SJSA1 (cell line): Measurements from ENCODE around the gene RBPJL. TPM values are rescaled to one million over a fixed set of nuclear protein-coding genes. Genes with fewer than 3 reads are reported as not detected.
A peak's percentile ranks its signal among the peaks of the same experiment; 100 is the strongest.

Experiments used
- DNase-seq, 2 experiments: peaks; one replicate each; pipeline ENCODE4 v3.0.0-alpha.2; 2015 to 2020; ENCODE audit warnings: low spot score in 2 of 2, low read depth in 1 of 2
- H3K27ac ChIP-seq: fragments of 250-450 bp; sonication (Bioruptor Pico); 2 replicates; pipeline ENCODE4 v1.5.1; 2020; ENCODE audit warnings: mild to moderate bottlenecking, moderate library complexity
- H3K27me3 ChIP-seq: fragments of 250-450 bp; sonication (Bioruptor Pico); replicated peaks from 2 replicates; pipeline ENCODE4 v1.5.1; 2020; ENCODE audit warnings: mild to moderate bottlenecking, moderate library complexity
- H3K36me3 ChIP-seq: fragments of 250-450 bp; sonication (Bioruptor Pico); 2 replicates; pipeline ENCODE4 v1.5.1; 2020; ENCODE audit warnings: mild to moderate bottlenecking
- H3K4me1 ChIP-seq: fragments of 250-450 bp; sonication (Bioruptor Pico); replicated peaks from 2 replicates; pipeline ENCODE4 v1.6.1; 2021; ENCODE audit warnings: mild to moderate bottlenecking
- H3K4me3 ChIP-seq: fragments of 250-450 bp; sonication (Bioruptor Pico); 2 replicates; pipeline ENCODE4 v1.5.1; 2020; ENCODE audit warnings: mild to moderate bottlenecking
- H3K9me3 ChIP-seq: fragments of 250-450 bp; sonication (Bioruptor Pico); replicated peaks from 2 replicates; pipeline ENCODE4 v1.5.1; 2020; ENCODE audit warnings: mild to moderate bottlenecking
- total RNA-seq: library from RNA; depleted of rRNA; stranded (reverse); fragments of >200 nt; shearing (Covaris generic); gene quantifications from 2 replicates; pipeline ENCODE4 v1.2.3, GENCODE V29; 2014

The RBPJL gene
- total RNA-seq, 1 experiment from 2014 or later, result not detected

DNA sequence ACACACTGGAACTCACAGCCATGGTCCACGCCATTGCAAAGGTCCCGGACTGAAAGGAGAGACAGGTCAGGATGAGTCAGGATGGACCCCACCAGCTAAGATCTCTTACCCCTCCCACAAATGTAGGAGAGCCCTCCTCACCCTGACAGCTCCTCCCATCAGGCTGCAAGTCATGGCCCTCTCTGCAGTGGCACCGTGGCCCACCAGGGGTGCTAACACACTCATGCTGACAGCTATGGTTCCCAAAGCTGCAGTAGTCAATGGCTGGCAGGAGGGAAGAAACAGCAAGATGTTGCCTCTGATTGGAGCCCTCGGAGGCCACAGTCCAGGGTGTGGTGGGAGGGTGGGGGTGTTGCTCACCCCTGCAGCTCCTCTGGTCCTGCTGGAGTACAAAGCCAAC, 5.7 kb upstream of the RBPJL start:
- H3K9me3 ChIP-seq, result no peaks in the 10 kb centered on the region
- H3K4me3 ChIP-seq, result no peak overlapping the region
- H3K36me3 ChIP-seq, result no peaks in the 10 kb centered on the region
- no peaks in the 10 kb centered on the region for H3K27me3 ChIP-seq
- peaks cover 3% of the 10 kb centered on the region; the same call in 1 of the 2 replicates for H3K4me1 ChIP-seq
- H3K27ac ChIP-seq, result no peak overlapping the region
- peak; percentile 21 to 63 for DNase-seq

DNA sequence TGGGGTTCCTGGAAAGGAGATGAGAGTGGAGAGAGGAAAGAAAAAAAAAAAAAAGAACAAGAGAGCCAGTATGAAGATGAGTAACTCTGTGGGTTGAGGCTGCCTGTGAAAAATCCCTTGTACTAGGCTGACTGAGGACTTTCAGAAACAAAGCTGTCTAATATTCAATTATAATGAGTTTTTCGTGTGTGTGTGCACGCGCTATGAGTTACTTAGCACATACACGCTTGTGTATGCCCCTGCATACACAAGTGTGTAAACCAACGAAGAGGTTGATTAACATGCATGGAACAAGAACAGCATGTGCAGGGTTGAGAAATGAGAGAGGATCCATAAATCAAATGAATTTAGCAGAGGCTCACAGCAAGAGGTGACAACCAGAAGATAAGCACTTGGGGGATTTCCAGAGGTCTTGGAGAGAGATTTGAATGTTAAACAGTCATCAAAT, 4.8 kb upstream of the RBPJL start:
- Histone ChIP-seq H3K4me1 (peaks cover 3% of the 10 kb centered on the region; the same call in 1 of the 2 replicates), H3K9me3 (no peaks in the 10 kb centered on the region), H3K27me3 (no peaks in the 10 kb centered on the region), H3K36me3 (no peaks in the 10 kb centered on the region), H3K4me3 (no peak overlapping the region), H3K27ac (no peak overlapping the region)
- no peak for DNase-seq

DNA sequence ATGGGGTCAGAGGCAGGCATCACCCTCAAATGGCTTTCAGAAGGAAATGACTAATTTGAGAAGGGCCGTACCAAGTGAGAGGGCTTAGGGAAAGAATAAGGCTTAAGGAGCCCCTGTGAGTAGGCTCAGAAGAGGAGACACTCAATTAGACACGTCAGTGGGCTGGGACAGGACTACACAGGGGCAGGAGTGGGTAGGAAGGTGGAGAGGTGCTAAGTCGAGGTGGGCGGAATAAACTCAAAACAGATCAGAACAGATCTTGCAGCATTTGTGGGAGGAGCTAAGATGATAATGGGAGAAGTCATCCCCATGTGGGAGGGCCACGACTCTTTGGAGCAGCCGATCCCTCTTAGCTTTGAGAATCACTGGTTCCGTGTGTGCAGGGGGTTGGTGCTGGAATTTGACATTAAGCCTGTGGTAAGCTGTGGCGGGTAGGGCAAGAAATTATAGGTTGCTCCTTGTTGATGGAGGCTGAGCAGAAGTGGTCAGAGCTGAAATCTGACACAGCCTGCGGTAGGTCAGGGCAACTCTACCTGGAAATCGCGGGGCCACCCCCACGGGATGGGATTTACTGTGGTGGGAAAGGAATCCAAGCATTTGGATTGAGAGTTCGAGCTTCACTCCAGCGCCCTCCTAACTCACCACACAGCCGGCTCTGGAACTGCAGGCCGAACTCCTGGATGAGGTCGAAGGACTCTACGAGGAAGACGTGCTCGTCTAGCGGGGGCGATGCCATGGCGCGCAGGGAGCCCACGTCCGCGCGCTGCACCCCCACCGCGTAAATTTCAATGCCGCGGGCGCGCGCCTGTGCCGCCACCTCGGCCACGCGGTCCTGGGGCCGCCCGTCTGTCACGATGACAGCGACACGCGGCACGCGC, 2.8 kb upstream of the RBPJL start:
- H3K27ac ChIP-seq, result no peak overlapping the region
- DNase-seq, result no peak
- no peaks in the 10 kb centered on the region for H3K36me3 ChIP-seq
- H3K27me3 ChIP-seq, result no peaks in the 10 kb centered on the region
- no peak overlapping the region for H3K4me3 ChIP-seq
- peaks cover 3% of the 10 kb centered on the region; the same call in 1 of the 2 replicates for H3K4me1 ChIP-seq
- H3K9me3 ChIP-seq, result no peaks in the 10 kb centered on the region

DNA sequence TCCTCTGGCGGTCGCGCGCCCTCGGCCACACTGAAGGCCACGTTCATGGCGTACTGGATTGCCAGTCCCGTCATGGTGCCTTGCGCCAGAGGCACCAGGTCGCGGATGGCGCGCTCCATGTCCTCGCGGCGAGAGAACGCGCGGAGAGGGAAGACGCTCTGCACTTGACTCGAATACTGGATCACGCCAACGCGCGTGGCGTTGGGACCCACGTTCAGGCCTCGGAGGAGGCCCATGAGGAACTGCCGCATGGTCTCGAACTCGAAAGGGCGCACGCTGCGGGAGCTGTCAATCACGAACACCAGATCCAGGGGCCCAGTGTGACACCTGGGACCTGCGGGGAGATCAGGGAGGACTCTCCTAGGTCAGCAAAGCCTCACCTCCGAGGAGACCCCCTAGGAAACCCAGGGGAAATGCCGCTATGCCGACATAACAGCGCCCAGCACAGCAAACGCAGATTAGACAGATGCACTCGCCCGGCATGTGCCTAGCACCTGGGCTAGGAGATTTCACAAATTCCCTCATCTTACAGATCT, 2.1 kb upstream of the RBPJL start:
- H3K9me3 ChIP-seq, result no peaks in the 10 kb centered on the region
- peaks cover 3% of the 10 kb centered on the region; the same call in 1 of the 2 replicates for H3K4me1 ChIP-seq
- no peak overlapping the region for H3K27ac ChIP-seq
- no peak overlapping the region for H3K4me3 ChIP-seq
- H3K27me3 ChIP-seq, result no peaks in the 10 kb centered on the region
- no peak for DNase-seq
- H3K36me3 ChIP-seq, result no peaks in the 10 kb centered on the region

DNA sequence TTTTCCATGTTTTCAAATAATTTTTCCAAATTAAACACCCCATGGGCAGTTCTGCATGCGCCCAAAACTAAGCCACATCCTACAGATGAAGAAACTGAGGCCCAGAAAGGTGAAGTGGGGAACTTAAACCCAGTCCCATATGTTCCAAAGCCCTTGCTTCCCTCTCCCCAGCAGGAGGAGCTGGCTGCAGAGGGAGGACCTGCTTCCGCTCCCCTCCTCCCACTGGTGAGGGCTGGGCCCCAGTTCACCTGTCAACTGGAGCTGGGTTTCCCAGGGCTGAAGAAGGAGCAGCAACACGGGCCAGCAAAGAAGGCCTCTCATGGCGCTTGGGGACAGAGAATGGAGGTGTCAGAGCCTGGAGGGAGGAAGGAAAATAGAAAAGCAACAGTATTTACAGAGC, 1.4 kb upstream of the RBPJL start:
- H3K4me1 ChIP-seq, result peaks cover 3% of the 10 kb centered on the region; the same call in 1 of the 2 replicates
- H3K36me3 ChIP-seq, result no peaks in the 10 kb centered on the region
- H3K27me3 ChIP-seq, result no peaks in the 10 kb centered on the region
- H3K27ac ChIP-seq, result no peak overlapping the region
- no peak overlapping the region for H3K4me3 ChIP-seq
- H3K9me3 ChIP-seq, result no peaks in the 10 kb centered on the region
- DNase-seq, result no peak

DNA sequence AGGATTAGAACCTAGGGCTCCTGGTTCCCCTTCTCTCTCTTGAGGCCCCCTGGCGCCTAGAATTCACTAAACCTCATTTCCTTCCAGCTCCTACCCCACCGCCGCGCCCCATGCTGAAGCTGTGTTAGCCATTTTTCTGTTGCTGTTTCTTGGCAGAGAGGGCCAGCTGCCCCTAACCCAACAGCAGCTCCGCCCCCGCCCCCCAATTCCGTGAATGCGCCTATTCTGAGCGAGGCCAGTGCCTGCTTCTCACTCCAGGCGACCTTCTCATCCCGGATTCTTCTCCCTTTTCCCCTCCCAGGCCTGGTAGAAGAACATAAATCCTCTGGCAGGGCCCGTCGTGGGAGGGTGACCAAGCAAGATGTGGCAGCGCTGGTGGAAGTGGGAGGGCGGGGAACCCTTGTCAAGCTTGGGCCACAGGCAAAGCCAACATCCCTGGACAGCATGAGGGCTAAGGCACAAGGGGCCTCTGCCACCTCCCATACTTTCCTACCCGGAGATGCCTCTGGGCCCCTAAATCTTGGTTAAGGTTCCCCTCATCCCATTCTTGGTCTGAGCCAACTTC, 518 bp downstream of the RBPJL start:
- DNase-seq, result no peak
- Histone ChIP-seq H3K4me3 (no peak overlapping the region), H3K4me1 (0 out of 2 replicates have a peak, but pooled peaks cover 5% of the 10 kb centered on the region), H3K9me3 (no peaks in the 10 kb centered on the region), H3K36me3 (no peaks in the 10 kb centered on the region), H3K27me3 (no peaks in the 10 kb centered on the region), H3K27ac (no peak overlapping the region)

DNA sequence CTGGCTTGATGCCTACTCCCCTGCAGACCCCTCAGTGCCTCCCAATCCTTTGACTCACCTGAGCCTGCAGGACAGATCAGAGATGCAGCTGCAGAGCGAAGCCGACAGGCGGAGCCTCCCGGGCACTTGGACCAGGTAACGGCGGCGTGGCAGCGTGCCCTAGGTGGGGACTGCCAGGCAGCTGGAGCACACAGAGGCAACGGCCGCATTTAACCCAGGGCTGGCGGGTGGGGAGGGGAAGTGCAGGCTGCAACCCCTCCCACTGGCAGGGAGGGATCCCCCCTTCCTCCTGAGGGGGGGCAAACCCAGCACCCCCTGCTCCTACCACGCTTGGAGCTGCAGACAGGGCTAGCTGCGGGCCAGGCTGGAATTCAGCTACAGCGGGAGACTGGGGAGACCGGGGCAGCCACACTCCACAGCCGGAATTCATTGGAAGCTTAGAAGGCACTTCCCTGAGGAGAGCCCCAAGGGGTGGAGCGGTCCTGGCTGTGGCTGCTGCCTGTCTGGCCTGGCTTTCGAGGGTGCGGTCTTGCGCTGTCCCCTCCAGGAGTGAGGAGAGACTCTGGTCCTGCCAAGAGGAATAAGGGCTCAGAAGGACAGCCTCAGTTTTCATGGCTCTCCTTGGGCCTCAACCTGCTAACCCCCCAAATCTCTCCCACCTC, 1.6 kb downstream of the RBPJL start, which contains the start of gene MATN4:
Gene MATN4 (minus strand): TSS at position 183 of the 662 bp plus-strand sequence. CDS start 2,717 bp downstream, outside the sequence.
- Histone ChIP-seq H3K9me3 (no peaks in the 10 kb centered on the region), H3K27me3 (no peaks in the 10 kb centered on the region), H3K4me3 (no peak within 1 kb of the TSS), H3K4me1 (0 out of 2 replicates have a peak, but pooled peaks cover 5% of the 10 kb centered on the region), H3K36me3 (no peaks in the 10 kb centered on the region), H3K27ac (no peak within 1 kb of the TSS)
- no peak for DNase-seq

DNA sequence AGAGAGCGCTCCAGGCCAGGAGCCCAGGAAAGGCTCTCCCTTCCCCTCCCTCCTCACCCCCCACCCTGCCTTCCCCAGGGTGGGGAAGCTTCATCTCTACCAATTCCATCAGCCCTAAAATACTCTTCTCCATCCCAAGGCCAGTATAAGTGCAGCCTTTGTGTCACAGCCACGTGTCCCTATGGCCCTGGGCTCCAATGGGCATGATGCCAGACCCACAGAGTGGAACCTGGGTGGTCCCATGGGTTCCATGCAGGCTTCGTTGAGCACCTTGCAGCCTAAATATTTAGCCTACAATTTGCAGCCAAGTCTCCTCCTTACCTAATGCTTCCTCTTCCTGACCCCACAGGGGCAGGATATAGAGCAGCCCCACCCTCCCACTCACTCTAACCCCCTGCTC, 2.4 kb downstream of the RBPJL start:
- DNase-seq, result no peak
- Histone ChIP-seq H3K36me3 (no peaks in the 10 kb centered on the region), H3K27me3 (no peaks in the 10 kb centered on the region), H3K9me3 (no peaks in the 10 kb centered on the region), H3K4me1 (0 out of 2 replicates have a peak, but pooled peaks cover 5% of the 10 kb centered on the region), H3K4me3 (no peak overlapping the region), H3K27ac (no peak overlapping the region)

DNA sequence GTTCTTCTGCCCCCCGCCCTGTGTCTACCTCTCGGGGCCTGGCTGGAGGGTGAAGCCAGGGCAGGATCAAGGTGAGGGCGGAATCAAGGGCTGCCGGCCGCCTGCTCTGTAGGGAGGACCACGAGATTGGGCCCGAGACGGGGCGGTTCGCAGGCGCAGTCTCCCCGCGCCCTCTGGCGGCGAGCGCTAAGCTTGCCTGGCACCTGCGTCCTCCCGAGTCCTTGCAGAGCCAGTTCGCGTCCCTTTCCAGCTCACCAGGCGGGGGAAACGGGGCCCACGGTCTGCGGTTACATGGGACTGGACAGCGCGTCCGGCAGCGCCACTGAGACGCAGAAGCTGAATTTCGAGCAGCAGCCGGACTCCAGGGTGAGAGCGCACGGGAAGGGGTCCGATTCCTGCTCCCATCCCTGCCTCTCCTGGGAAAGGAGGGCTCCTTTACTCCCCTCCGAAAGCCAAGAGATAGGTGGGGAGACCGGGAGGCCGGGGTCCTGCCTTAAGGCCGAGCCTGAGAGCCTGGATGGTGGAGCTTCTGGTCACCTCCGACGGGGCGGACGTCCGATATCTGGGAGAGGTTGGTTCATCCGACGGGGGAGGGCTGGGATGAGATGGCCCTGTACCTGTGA, 5.1 kb downstream of the RBPJL start:
- Histone ChIP-seq H3K4me3 (no peak overlapping the region), H3K27me3 (no peaks in the 10 kb centered on the region), H3K27ac (no peak overlapping the region), H3K36me3 (no peaks in the 10 kb centered on the region), H3K9me3 (no peaks in the 10 kb centered on the region), H3K4me1 (0 out of 2 replicates have a peak, but pooled peaks cover 5% of the 10 kb centered on the region)
- peak in 1 of 2 experiments; percentile 20 for DNase-seq

DNA sequence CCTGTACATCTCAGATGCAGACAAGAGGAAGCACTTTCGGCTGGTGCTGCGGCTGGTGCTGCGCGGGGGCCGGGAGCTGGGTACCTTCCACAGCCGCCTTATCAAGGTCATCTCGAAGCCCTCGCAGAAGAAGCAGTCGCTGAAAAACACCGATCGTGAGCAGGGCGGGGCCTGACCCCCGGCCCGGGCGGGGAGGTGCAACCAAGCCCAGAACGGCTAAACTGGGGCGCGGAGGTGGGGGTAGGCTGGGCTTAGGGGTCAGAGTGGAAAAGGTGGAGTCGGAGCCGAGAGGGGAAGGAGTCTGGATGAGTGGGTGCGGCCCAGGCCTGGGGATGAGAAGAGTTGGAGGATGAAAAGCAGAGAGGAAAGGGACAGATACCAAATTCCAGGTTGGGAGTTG, 5.6 kb downstream of the RBPJL start:
- Histone ChIP-seq H3K36me3 (no peaks in the 10 kb centered on the region), H3K27ac (no peak overlapping the region), H3K9me3 (no peaks in the 10 kb centered on the region), H3K4me1 (0 out of 2 replicates have a peak, but pooled peaks cover 5% of the 10 kb centered on the region), H3K27me3 (no peaks in the 10 kb centered on the region), H3K4me3 (no peak overlapping the region)
- DNase-seq, result no peak

DNA sequence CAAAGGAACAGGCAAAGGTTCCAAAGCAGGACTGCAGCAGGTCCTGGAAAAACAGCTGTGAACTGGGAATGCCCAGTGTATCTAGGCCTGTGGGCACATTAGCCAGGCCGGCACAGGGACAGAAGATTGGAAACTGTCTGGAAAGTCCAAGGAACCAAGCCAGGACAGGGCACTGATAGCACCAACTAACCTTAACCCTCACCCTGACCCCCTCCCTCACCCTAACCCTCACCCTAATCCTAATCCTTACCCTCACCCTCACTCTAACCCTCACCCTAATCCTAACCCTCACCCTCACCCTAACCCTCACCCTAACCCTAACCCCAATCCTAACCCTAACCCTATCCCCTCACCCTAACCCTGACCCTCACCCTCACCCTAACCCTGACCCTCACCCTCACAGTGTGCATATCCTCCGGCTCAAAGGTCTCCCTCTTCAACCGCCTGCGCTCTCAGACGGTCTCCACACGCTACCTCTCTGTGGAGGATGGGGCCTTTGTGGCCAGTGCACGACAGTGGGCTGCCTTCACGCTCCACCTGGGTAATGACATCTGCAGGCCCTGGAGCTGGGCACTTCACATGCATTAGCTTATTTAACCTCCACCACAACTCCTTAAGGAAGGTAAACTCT, 6.5 kb downstream of the RBPJL start:
- Histone ChIP-seq H3K4me3 (no peak overlapping the region), H3K27me3 (no peaks in the 10 kb centered on the region), H3K36me3 (no peaks in the 10 kb centered on the region), H3K9me3 (no peaks in the 10 kb centered on the region), H3K4me1 (0 out of 2 replicates have a peak, but pooled peaks cover 5% of the 10 kb centered on the region), H3K27ac (no peak overlapping the region)
- DNase-seq, result no peak

DNA sequence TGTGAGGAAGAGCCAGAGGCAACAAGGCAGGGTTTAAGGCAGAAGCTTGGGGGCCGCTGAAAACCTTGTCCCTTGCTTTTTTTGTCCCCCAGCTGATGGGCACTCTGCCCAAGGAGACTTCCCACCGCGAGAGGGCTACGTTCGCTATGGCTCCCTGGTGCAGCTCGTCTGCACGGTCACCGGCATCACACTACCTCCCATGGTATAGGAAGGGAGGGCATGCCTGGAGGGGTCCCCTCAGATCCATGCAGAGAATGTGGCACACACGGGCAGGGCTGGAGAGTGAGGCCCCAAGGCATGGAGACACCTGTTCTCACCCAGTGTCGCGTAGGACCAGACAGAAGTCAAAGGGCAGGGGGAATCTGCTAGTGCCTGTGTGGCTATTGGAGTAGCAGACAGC, 7.3 kb downstream of the RBPJL start:
- H3K9me3 ChIP-seq, result no peaks in the 10 kb centered on the region
- DNase-seq, result no peak
- H3K27me3 ChIP-seq, result no peaks in the 10 kb centered on the region
- H3K36me3 ChIP-seq, result no peaks in the 10 kb centered on the region
- H3K27ac ChIP-seq, result no peak overlapping the region
- 0 out of 2 replicates have a peak, but pooled peaks cover 5% of the 10 kb centered on the region for H3K4me1 ChIP-seq
- H3K4me3 ChIP-seq, result no peak overlapping the region

DNA sequence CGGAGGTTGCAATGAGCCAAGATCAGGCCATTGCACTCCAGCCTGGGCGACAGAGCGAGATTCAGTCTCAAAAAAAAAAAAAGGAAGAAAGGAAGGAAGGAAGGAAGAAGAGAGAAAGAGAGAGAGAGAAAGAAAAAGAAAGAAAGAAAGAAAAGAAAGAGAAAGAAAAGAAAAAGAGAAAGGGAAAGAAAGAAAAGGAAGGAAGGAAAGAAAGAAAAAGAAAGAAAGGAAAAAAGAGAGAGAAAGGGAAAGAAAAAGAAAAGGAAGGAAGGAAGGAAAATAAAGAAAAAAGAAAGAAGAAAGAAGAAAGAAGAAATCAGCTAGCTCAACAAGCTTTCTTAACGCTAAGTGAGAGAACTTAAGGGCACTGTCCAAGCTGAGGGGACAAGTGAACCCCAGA, 9.0 kb downstream of the RBPJL start:
- Histone ChIP-seq H3K4me1 (0 out of 2 replicates have a peak, but pooled peaks cover 5% of the 10 kb centered on the region), H3K36me3 (no peaks in the 10 kb centered on the region), H3K9me3 (no peaks in the 10 kb centered on the region), H3K27ac (no peak overlapping the region), H3K27me3 (no peaks in the 10 kb centered on the region), H3K4me3 (no peak overlapping the region)
- no peak for DNase-seq
